Neural progenitor cell (in vitro differentiated cells): ENCODE results near the gene ZMIZ1.

Source experiments
- CTCF ChIP-seq: fragments of 200-600 bp; sonication (generic); IDR thresholded peaks from 2 replicates; pipeline ENCODE4 v1.5.1; 2017; ENCODE audit warnings: antibody characterized with exemption, mild to moderate bottlenecking
- EZH2 ChIP-seq: fragments of 200-600 bp; sonication (generic); IDR thresholded peaks from 2 replicates; pipeline ENCODE4 v1.6.1; 2017; ENCODE audit warnings: antibody characterized with exemption, mild to moderate bottlenecking, moderate library complexity
- EZH2phosphoT487 ChIP-seq: fragments of 200-600 bp; sonication (generic); IDR thresholded peaks from 2 replicates; pipeline ENCODE4 v1.6.1; 2017; ENCODE audit warnings: antibody characterized with exemption

GRCh38 chr10:79197558-79197957 lies 128.8 kb downstream of the ZMIZ1 start:
- TF ChIP-seq CTCF, result no peak
- no peak for TF ChIP-seq EZH2
- no peak for TF ChIP-seq EZH2phosphoT487
